ENCODE results near the gene TMEM135.

GRCh38 chr11:87255589-87255988, 217.9 kb downstream of the TMEM135 start:
- TF ChIP-seq CTCF (IDR thresholded peaks at IDR 0.05) (no peak), POLR2A (IDR thresholded peaks at IDR 0.05) (no peak)

Data from thyroid gland (tissue), 4 donors.